ENCODE results near the gene CTU2.

Gene CTU2

GRCh38 chr16:88714420-88715302, 8.4 kb downstream of the CTU2 start:
- DNase-seq (ENCODE audit: low read depth, low spot score), result no peak

- DNase-seq (ENCODE audit: low read depth, low spot score), result no peak
Measured at GRCh38 chr16:88715312-88716190, 9.2 kb downstream of the CTU2 start.

GRCh38 chr16:88716201-88716600, 9.9 kb downstream of the CTU2 start:
- DNase-seq (ENCODE audit: low read depth, low spot score), result no peak

- no peak for DNase-seq (ENCODE audit: low read depth, low spot score)
Measured at GRCh38 chr16:88716601-88717001, 10.3 kb downstream of the CTU2 start.

- no peak for DNase-seq (ENCODE audit: low read depth, low spot score)
Measured at GRCh38 chr16:88718178-88718577, 11.9 kb downstream of the CTU2 start.

GRCh38 chr16:88719267-88719932, 13.1 kb downstream of the CTU2 start:
- DNase-seq (ENCODE audit: low read depth, low spot score), result peak; percentile 37

GRCh38 chr16:88719933-88720296, 13.6 kb downstream of the CTU2 start:
- no peak for DNase-seq (ENCODE audit: low read depth, low spot score)

GRCh38 chr16:88720396-88720970, 14.2 kb downstream of the CTU2 start:
- no peak for DNase-seq (ENCODE audit: low read depth, low spot score)

- no peak for DNase-seq (ENCODE audit: low read depth, low spot score)
Measured at GRCh38 chr16:88721236-88721635, 14.9 kb downstream of the CTU2 start.

- DNase-seq (ENCODE audit: low read depth, low spot score), result no peak
Measured at GRCh38 chr16:88721815-88722755, 15.8 kb downstream of the CTU2 start.

- no peak for DNase-seq (ENCODE audit: low read depth, low spot score)
Measured at GRCh38 chr16:88722784-88723506, 16.6 kb downstream of the CTU2 start.

GRCh38 chr16:88723507-88723887, 17.2 kb downstream of the CTU2 start:
- no peak for DNase-seq (ENCODE audit: low read depth, low spot score)

GRCh38 chr16:88723911-88724310, 17.6 kb downstream of the CTU2 start:
- no peak for DNase-seq (ENCODE audit: low read depth, low spot score)

GRCh38 chr16:88724855-88725555, 18.7 kb downstream of the CTU2 start:
- DNase-seq (ENCODE audit: low read depth, low spot score), result no peak

GRCh38 chr16:88725609-88726407, 19.5 kb downstream of the CTU2 start:
- no peak for DNase-seq (ENCODE audit: low read depth, low spot score)

GRCh38 chr16:88726408-88726749, 20.1 kb downstream of the CTU2 start:
- DNase-seq (ENCODE audit: low read depth, low spot score), result no peak

GRCh38 chr16:88726981-88727380, 20.7 kb downstream of the CTU2 start:
- no peak for DNase-seq (ENCODE audit: low read depth, low spot score)

GRCh38 chr16:88727871-88728270, 21.6 kb downstream of the CTU2 start:
- DNase-seq (ENCODE audit: low read depth, low spot score), result peak; percentile 51

All from astrocyte of the hippocampus (primary cell).